ENCODE measurements around the gene CEL.

Gene CEL

DNA sequence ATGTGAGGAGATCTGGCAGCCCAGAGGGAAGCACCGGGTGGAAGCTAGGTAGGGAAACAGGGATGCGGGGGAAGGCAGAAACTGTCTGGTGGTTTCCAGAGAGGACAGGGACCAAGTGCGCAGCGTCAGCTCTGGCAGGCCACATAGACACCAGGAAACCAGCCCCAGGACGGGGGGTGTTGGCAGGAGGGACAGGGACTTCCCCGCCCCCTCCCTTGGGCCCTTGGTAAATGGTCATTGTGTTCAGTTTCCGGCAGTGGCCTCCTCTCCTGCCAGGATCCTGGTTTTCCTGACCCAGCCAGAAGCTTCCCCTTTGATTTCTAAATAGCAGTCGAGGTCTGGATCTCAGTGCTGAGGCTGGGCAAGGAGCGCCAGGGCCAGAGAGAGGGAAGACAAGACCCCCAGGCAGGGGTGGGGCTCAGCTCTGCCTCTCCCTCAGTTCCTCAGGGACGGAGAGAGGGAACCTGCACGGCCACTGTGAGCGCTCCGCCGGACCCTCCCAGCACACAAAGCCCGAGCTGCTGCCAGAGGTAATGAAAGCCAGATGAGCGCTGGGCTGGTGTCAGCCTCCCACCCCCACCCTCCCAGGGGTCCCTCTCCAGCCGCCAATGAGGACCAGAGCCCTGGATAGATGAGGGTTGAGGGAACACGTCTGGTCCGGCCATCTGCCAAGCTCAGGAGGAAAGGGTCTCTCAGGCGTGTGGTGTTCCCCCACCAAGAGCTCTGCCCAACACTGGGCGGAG, 57.5 kb downstream of the CEL start:
- DNase-seq: peak; percentile 84

DNA sequence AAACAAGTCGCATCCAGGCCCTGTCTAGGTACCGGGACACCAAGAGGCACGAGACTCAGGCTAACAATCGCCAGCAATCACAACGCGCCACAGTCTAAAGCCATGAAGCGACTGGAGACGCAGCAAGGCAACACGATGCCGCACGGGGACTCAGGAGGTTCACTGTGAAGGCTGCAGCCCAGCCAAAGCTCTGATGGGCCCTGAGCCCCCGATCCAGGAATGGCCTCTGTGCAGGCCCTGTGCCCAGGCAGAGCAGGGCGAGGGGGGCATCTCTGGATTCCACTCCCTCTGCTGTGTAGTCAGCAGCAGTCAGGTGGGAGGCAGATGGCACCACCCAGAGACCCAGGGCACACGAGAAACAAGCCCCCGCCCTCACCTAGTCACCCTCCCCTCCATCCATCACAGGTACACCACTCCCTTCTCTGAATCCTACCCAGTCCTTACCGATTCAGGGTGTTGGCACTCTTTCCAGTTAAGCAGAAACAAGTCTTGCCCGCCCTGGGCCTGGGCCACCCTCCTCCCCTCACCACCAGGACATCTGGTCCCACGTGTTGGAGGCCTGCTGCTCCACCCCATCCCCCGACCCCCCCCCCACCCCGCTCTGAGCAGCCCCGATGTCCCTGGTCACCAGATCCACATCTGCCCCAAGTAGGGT, 58.2 kb downstream of the CEL start:
- peak; percentile 61 for DNase-seq

DNA sequence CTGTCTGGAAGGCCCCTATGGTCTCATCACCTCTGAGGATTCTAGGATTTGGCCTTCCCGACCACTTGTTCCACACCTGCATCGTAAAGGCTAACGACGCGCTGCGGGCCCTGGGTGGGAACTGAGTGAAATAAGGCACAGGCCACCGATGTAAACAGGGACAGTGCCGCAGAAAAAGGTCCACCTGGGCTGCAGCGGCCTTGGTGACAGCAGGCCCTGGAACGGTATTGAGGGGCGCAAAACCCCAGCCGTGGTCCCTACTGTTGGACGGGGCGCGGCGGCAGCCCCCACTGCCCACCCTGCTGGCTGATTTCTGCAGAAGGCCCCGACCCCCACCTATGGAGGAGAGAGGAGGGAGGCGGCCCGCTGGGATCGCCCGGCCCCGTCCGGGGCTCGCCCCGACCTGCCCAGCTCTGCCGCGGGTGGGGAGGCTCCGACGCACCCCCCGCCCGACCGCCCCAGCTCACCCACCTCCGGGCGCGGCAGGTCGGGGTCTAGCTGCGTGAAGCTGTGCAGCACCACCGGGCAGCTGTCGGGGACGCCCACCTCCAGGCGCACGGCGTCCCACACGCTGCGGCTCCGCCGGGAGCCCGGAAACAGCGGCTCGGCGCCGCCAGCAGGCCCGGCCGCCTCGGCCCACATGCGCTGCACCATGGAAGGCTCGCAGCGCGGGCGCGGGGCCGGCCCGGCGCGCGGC, 58.9 kb downstream of the CEL start:
- no peak for DNase-seq

Data from midbrain (tissue), 1 donor.